ENCODE measurements around the gene CBX5. TPM values are rescaled to one million over a fixed set of nuclear protein-coding genes. Genes with fewer than 3 reads are reported as not detected.

CBX5 gene
- polyA plus RNA-seq, 1 of the 3 experiments (the other 2 are of a cell fraction) = 11.6 TPM

- no peaks in the 10 kb centered on the region for H4K20me1 ChIP-seq (ENCODE audit: insufficient read depth)
- no peak for DNase-seq
- TF ChIP-seq NFIC (IDR thresholded peaks at IDR 0.05; ENCODE audit: borderline replicate concordance) (no peak), ELF1 (IDR thresholded peaks at IDR 0.05) (no peak), RCOR1 (IDR thresholded peaks at IDR 0.05; ENCODE audit: low read length) (no peak), GABPA (IDR thresholded peaks at IDR 0.05; ENCODE audit: low read depth) (no peak), CTCF (IDR thresholded peaks at IDR 0.05) (no peak), MEF2A (IDR thresholded peaks at IDR 0.05; ENCODE audit: borderline replicate concordance, low read depth) (no peak), GATA2 (CRISPR knock-in tag; IDR thresholded peaks at IDR 0.05) (no peak), TCF12 (IDR thresholded peaks at IDR 0.05) (no peak), SMC3 (IDR thresholded peaks at IDR 0.05; ENCODE audit: low read depth, low read length) (no peak)
- H3K4me2 ChIP-seq = no peak overlapping the region
- no peaks in the 10 kb centered on the region for H3K9me3 ChIP-seq
- peaks cover 3% of the 10 kb centered on the region for H3F3A ChIP-seq (replicated peaks; ENCODE audit: insufficient read depth)
- ChIA-PET POLR2A (interaction anchor here (1.3 to 2.2 kb wide), 2 partner anchors 11 to 13 kb away, joined by 4 to 6 read pairs; no protein-coding TSS in a partner anchor), CTCF (interaction anchor here (0.8 to 4.5 kb wide), 11 partner anchors 13 to 96 kb away, joined by 3 to 18 read pairs (median 3); partner anchors contain the start of gene COPZ1)
- H2AFZ ChIP-seq (ENCODE audit: low read depth) = no peak overlapping the region
- no peak overlapping the region for H3K27ac ChIP-seq (ENCODE audit: low read depth in 2 of 2, low read length in 1 of 2)
- H3K9me2 ChIP-seq = no peaks in the 10 kb centered on the region
- WGBS (ENCODE audit: low lambda C conversion rate) = 74% methylated on average over 8 of the region's 8 CpGs
- H3K79me2 ChIP-seq (ENCODE audit: insufficient read depth) = no peaks in the 10 kb centered on the region
- H3K36me3 ChIP-seq (replicated peaks in 1 of 2; ENCODE audit: control insufficient read depth in 1 of 2, insufficient read depth in 2 of 2, low read length in 1 of 2) = no peaks in the 10 kb centered on the region
- no peaks in the 10 kb centered on the region; the same call in 1 of the 2 replicates for H3K27me3 ChIP-seq (ENCODE audit: insufficient read depth)
- H3K4me1 ChIP-seq (ENCODE audit: control insufficient read depth in 1 of 2, insufficient read depth in 2 of 2, low read depth in 1 of 2, low read length in 1 of 2) = peaks cover 0 to 13% of the 10 kb centered on the region in 2 experiments; a peak in 1 of 4 replicates
- H3K4me3 ChIP-seq (ENCODE audit: low read depth in 2 of 2, low read length in 1 of 2) = no peak overlapping the region
- H3K9ac ChIP-seq = no peak overlapping the region
These were observed 19.7 kb upstream of the CBX5 start for GRCh38 chr12:54299515-54300224.

GRCh38 chr12:54298904-54299303 lies 19.0 kb upstream of the CBX5 start:
- no peak overlapping the region for H3K4me3 ChIP-seq (ENCODE audit: low read depth in 2 of 2, low read length in 1 of 2)
- no peak overlapping the region for H3K4me2 ChIP-seq
- peaks cover 0 to 13% of the 10 kb centered on the region in 2 experiments; a peak in 1 of 4 replicates for H3K4me1 ChIP-seq (ENCODE audit: control insufficient read depth in 1 of 2, insufficient read depth in 2 of 2, low read depth in 1 of 2, low read length in 1 of 2)
- H3K79me2 ChIP-seq (ENCODE audit: insufficient read depth) = no peaks in the 10 kb centered on the region
- POLR2A ChIA-PET = interaction anchor here (1.3 to 2.2 kb wide), 2 partner anchors 10 to 12 kb away, joined by 4 to 6 read pairs; no protein-coding TSS in a partner anchor
- H4K20me1 ChIP-seq (ENCODE audit: insufficient read depth) = no peaks in the 10 kb centered on the region
- H2AFZ ChIP-seq (ENCODE audit: low read depth) = no peak overlapping the region
- no peaks in the 10 kb centered on the region; the same call in 1 of the 2 replicates for H3K27me3 ChIP-seq (ENCODE audit: insufficient read depth)
- no peaks in the 10 kb centered on the region for H3K9me2 ChIP-seq
- H3K9me3 ChIP-seq = no peaks in the 10 kb centered on the region
- peaks cover 3% of the 10 kb centered on the region for H3F3A ChIP-seq (replicated peaks; ENCODE audit: insufficient read depth)
- no peak for DNase-seq
- no peak overlapping the region for H3K27ac ChIP-seq (ENCODE audit: low read depth in 2 of 2, low read length in 1 of 2)
- WGBS (ENCODE audit: low lambda C conversion rate) = 90% methylated on average over 5 of the region's 5 CpGs
- H3K36me3 ChIP-seq (replicated peaks in 1 of 2; ENCODE audit: control insufficient read depth in 1 of 2, insufficient read depth in 2 of 2, low read length in 1 of 2) = no peaks in the 10 kb centered on the region
- TF ChIP-seq GABPA (IDR thresholded peaks at IDR 0.05; ENCODE audit: low read depth) = no peak
- no peak for TF ChIP-seq YY1 (IDR thresholded peaks at IDR 0.05; ENCODE audit: low read depth)
- no peak for TF ChIP-seq IRF3 (IDR thresholded peaks at IDR 0.05; ENCODE audit: low read depth, low read length)
- no peak for TF ChIP-seq NFIC (IDR thresholded peaks at IDR 0.05; ENCODE audit: borderline replicate concordance)
- TF ChIP-seq FOXM1 (IDR thresholded peaks at IDR 0.05; ENCODE audit: low read depth) = no peak
- TF ChIP-seq JUND (IDR thresholded peaks at IDR 0.05) = no peak
- TF ChIP-seq TCF12 (IDR thresholded peaks at IDR 0.05) = no peak
- no peak for TF ChIP-seq SMC3 (IDR thresholded peaks at IDR 0.05; ENCODE audit: low read depth, low read length)
- no peak for TF ChIP-seq CTCF (IDR thresholded peaks at IDR 0.05)
- no peak for TF ChIP-seq FOXJ3 (CRISPR knock-in tag; IDR thresholded peaks at IDR 0.05)
- no peak for TF ChIP-seq CHD2 (IDR thresholded peaks at IDR 0.05; ENCODE audit: low read length, partially characterized antibody)
- TF ChIP-seq ELF1 (IDR thresholded peaks at IDR 0.05) = no peak
- no peak for TF ChIP-seq RXRA (IDR thresholded peaks at IDR 0.05; ENCODE audit: borderline replicate concordance, low read depth)
- H3K9ac ChIP-seq = no peak overlapping the region
- CTCF ChIA-PET = interaction anchor here (0.8 to 4.5 kb wide), 10 partner anchors 12 to 97 kb away, joined by 3 to 18 read pairs (median 4); partner anchors contain the start of gene COPZ1

Measured in SK-N-SH (cell line).